ENCODE results near the gene TEX29.

- TF ChIP-seq EZH2 (IDR thresholded peaks at IDR 0.05), result no peak
- no peak for TF ChIP-seq POLR2AphosphoS5 (IDR thresholded peaks at IDR 0.05; ENCODE audit: borderline replicate concordance, low read depth, low read length)
Observed at GRCh38 chr13:111289251-111289650, 31.2 kb upstream of the TEX29 start.

Data from SK-N-MC (cell line).